K562 (cell line): Measurements from ENCODE around the gene ADORA2A. TPM values are rescaled to one million over a fixed set of nuclear protein-coding genes. Genes with fewer than 3 reads are reported as not detected.

Source experiments
- ATAC-seq: fragments of 200-7000 bp; cut with Tn5 transposase; 3 replicates; pipeline ENCODE4 v1.9.1; 2020; ENCODE audit warnings: moderate library complexity
- Bru-seq: library from RNA; stranded (reverse); fragments of 400-500 nt; gene quantifications from one replicate; lab custom pipeline; 2021; lab: Mats Ljungman, UMichigan
- BruChase-seq, 2 experiments: library from RNA; stranded (reverse); fragments of 400-500 nt; gene quantifications; one replicate each; lab custom pipeline; 2021; lab: Mats Ljungman, UMichigan
- BruUV-seq: library from RNA; stranded (reverse); fragments of 400-500 nt; replicated peaks from 2 replicates; lab custom pipeline; 2021; lab: Mats Ljungman, UMichigan
- CTCF ChIA-PET: fragments of 300-600 bp; formaldehyde crosslinking; extraction: SDS; loops from one replicate; lab custom pipeline; 2021; ENCODE audit warnings: low intra/inter-chr PET ratio; lab: Yijun Ruan, JAX
- POLR2A ChIA-PET: fragments of 300-600, 350-650 bp; sonication (Branson Sonifier 250); formaldehyde crosslinking; extraction: SDS; loops from one replicate; lab custom pipeline; 2021; ENCODE audit warnings: antibody characterized with exemption, inconsistent platforms; lab: Yijun Ruan, JAX
- DNase-seq, 4 experiments: peaks; one replicate each; pipeline versions ENCODE4 v3.0.0 to v3.0.0-alpha.2; 2011 to 2018; ENCODE audit warnings: low spot score in 3 of 4, mixed read lengths in 3 of 4; ENCODE audit errors: extremely low read depth in 1 of 4
- FAIRE-seq: peaks from 2 replicates; lab custom pipeline; 2011; peaks lifted over from hg19 to GRCh38; lab: Jason Lieb, UNC
- H2AFZ ChIP-seq: 2 replicates; pipeline ENCODE4 v1.6.0; 2011; ENCODE audit warnings: low read depth, low read length, control low read depth, inconsistent platforms
- H3K27ac ChIP-seq: fragments of 200-600 bp; 3 replicates; pipeline ENCODE4 v1.8.0; 2011; ENCODE audit warnings: low read depth, mild to moderate bottlenecking, control low read depth, inconsistent platforms, low read length, moderate library complexity, mixed read lengths; ENCODE audit errors: extremely low read depth
- H3K27me3 ChIP-seq, 2 experiments: fragments of 300-600 bp in 1 of 2; 2 replicates in 1 of 2; 3 replicates in 1 of 2; pipeline versions ENCODE4 v1.6.0 to v1.8.0; 2011; ENCODE audit warnings: inconsistent platforms in 2 of 2, low read length in 2 of 2, mild to moderate bottlenecking in 1 of 2, mixed read lengths in 1 of 2, moderate library complexity in 1 of 2; ENCODE audit not compliant: control insufficient read depth in 2 of 2, insufficient read depth in 2 of 2
- H3K36me3 ChIP-seq: fragments of 300-600 bp; 3 replicates; pipeline ENCODE4 v1.8.0; 2011; ENCODE audit warnings: mild to moderate bottlenecking, low read length, inconsistent platforms; ENCODE audit not compliant: control insufficient read depth, insufficient read depth
- H3K4me1 ChIP-seq, 2 experiments: fragments of 200-600 bp in 1 of 2; replicated peaks in 1 of 2; 2 replicates in 1 of 2; 3 replicates in 1 of 2; pipeline versions ENCODE4 v1.5.1 to v1.8.0; 2011; ENCODE audit warnings: inconsistent platforms in 2 of 2, low read length in 2 of 2, mild to moderate bottlenecking in 1 of 2, mixed read lengths in 1 of 2, moderate library complexity in 1 of 2; ENCODE audit not compliant: control insufficient read depth in 2 of 2, insufficient read depth in 2 of 2
- H3K4me2 ChIP-seq: 2 replicates; pipeline ENCODE4 v1.6.1; 2011; ENCODE audit warnings: low read length, control low read depth, inconsistent platforms, mixed read lengths; ENCODE audit not compliant: insufficient read depth
- H3K4me3 ChIP-seq: fragments of 200-600 bp; sonication (generic), shearing (Covaris generic); 2 replicates; pipeline ENCODE4 v1.5.1; 2016; ENCODE audit warnings: control low read depth, inconsistent platforms
- H3K79me2 ChIP-seq: fragments of 200-600 bp; 3 replicates; pipeline ENCODE4 v1.8.0; 2011; ENCODE audit warnings: low read length, inconsistent platforms; ENCODE audit not compliant: control insufficient read depth, insufficient read depth
- H3K9ac ChIP-seq, 2 experiments: 2 replicates each; pipeline versions ENCODE4 v1.6.0 to v1.6.1; 2011; ENCODE audit warnings: low read depth in 2 of 2, low read length in 2 of 2, control low read depth in 1 of 2, inconsistent platforms in 1 of 2, mild to moderate bottlenecking in 1 of 2, mixed read lengths in 1 of 2; ENCODE audit not compliant: insufficient read depth in 1 of 2
- H3K9me1 ChIP-seq: one replicate; pipeline ENCODE4 v1.6.0; 2011; ENCODE audit warnings: inconsistent platforms, mild to moderate bottlenecking, low read length, moderate library complexity; ENCODE audit not compliant: control insufficient read depth, insufficient read depth
- H3K9me3 ChIP-seq: replicated peaks from 2 replicates; pipeline ENCODE4 v1.5.1; 2011; ENCODE audit warnings: low read depth, low read length, inconsistent platforms; ENCODE audit not compliant: control insufficient read depth, insufficient read depth
- H4K20me1 ChIP-seq: replicated peaks from 2 replicates; pipeline ENCODE4 v1.6.1; 2011; ENCODE audit warnings: low read length, inconsistent platforms, mixed read lengths; ENCODE audit not compliant: control insufficient read depth, insufficient read depth
- BCOR ChIP-seq: fragments of 450-650 bp; IDR thresholded peaks from 2 replicates; pipeline ENCODE4 v1.6.1; 2016
- BHLHE40 ChIP-seq: IDR thresholded peaks from 2 replicates; pipeline ENCODE4 v1.6.1; 2011; ENCODE audit warnings: low read length, improper control_type of control experiment
- ESRRB ChIP-seq: fragments of 250-450 bp; sonication (Bioruptor Pico); IDR thresholded peaks from 2 replicates; pipeline ENCODE4 v1.5.0; 2020; ENCODE audit warnings: mild to moderate bottlenecking, moderate library complexity, borderline replicate concordance
- FOXJ3 ChIP-seq: sonication (generic); formaldehyde crosslinking; IDR thresholded peaks from 2 replicates; pipeline ENCODE4 v1.4.0; 2020; ENCODE audit warnings: mild to moderate bottlenecking, missing genetic modification reagents
- HLTF ChIP-seq: fragments of 450-650 bp; IDR thresholded peaks from 2 replicates; pipeline ENCODE4 v1.6.1; 2016
- ILK ChIP-seq: fragments of 450-650 bp; IDR thresholded peaks from 2 replicates; pipeline ENCODE4 v1.6.1; 2016; ENCODE audit warnings: missing genetic modification characterization, low read depth, mild to moderate bottlenecking, missing compliant biosample characterization, moderate library complexity, borderline replicate concordance
- MBD1 ChIP-seq: fragments of 250-450 bp; sonication (Bioruptor Pico); IDR thresholded peaks from 2 replicates; pipeline ENCODE4 v1.8.0; 2022; ENCODE audit warnings: inconsistent platforms
- SNAPC5 ChIP-seq: fragments of 250-450 bp; sonication (Bioruptor Pico); IDR thresholded peaks from 2 replicates; pipeline ENCODE4 v1.8.0; 2021; ENCODE audit warnings: moderate library complexity, mild to moderate bottlenecking, inconsistent platforms
- SREBF1 ChIP-seq: fragments of 150-350 bp; IDR thresholded peaks from 2 replicates; pipeline ENCODE4 v1.6.1; 2014; ENCODE audit warnings: antibody characterized with exemption, low read depth, low read length, borderline replicate concordance
- USF1 ChIP-seq: sonication (generic); formaldehyde crosslinking; IDR thresholded peaks from 2 replicates; pipeline ENCODE4 v1.9.0; 2022; ENCODE audit warnings: mild to moderate bottlenecking, missing genetic modification reagents
- ZC3H4 ChIP-seq: sonication (generic); formaldehyde crosslinking; IDR thresholded peaks from 2 replicates; pipeline ENCODE4 v1.9.0; 2021; ENCODE audit warnings: missing genetic modification reagents, borderline replicate concordance
- ZNF239 ChIP-seq: fragments of 250-450 bp; sonication (Bioruptor Pico); IDR thresholded peaks from 2 replicates; pipeline ENCODE4 v1.4.0; 2020; ENCODE audit warnings: mild to moderate bottlenecking
- WGBS: fragments of 100-300 bp; shearing (Covaris generic); methylation state at CpG from one replicate; pipeline ENCODE4 v1.1.6; 2016; ENCODE audit warnings: low coverage, mixed read lengths; ENCODE audit not compliant: insufficient coverage; ENCODE audit errors: missing lambda C conversion rate; 5-methylcytosine and 5-hydroxymethylcytosine counted together
- in situ Hi-C: fragments of 300-500 bp; cut with MboI; formaldehyde crosslinking; loops from 4 replicates; pipeline ENCODE4 v1.15.0; 2018; ENCODE audit warnings: inconsistent platforms, mixed read lengths
- intact Hi-C: fragments of 100-400 bp; cut with micrococcal nuclease; formaldehyde crosslinking; loops from 2 replicates; pipeline ENCODE4 v1.14.2; 2022
- long read RNA-seq, 3 experiments: library from polyadenylated mRNA in 2 of 3; library from RNA in 1 of 3; unstranded in 2 of 3; stranded (forward) in 1 of 3; transcript quantifications; one replicate each; pipeline ENCODE4 v2.0.0, GENCODE V29; 2019 to 2022
- polyA minus RNA-seq, 3 experiments: library from RNA; depleted of rRNA, polyadenylated mRNA; stranded (reverse); fragments of >200 nt; gene quantifications; 2 replicates each; pipeline ENCODE4 v1.2.3, GENCODE V29; 2011
- polyA plus RNA-seq, 8 experiments: library from polyadenylated mRNA; depleted of rRNA in 4 of 8; stranded (reverse) in 5 of 8; unstranded in 3 of 8; fragments of >200 nt; fragmentation: Nextera tagmentation in 2 of 8; fragmentation: Illumina TruSeq in 1 of 8; extraction: Ambion mirVana in 2 of 8; extraction: Trizol in 1 of 8; gene quantifications; 2 replicates each; pipeline versions ENCODE4 v1.2.1 to v1.2.3, GENCODE V29; 2011 to 2014; ENCODE audit warnings: inconsistent platforms in 1 of 8, missing spikeins in 1 of 8
- total RNA-seq, 7 experiments: library from RNA; depleted of rRNA in 6 of 7; stranded (reverse); fragments of >200 nt in 6 of 7; fragmentation: Illumina TruSeq in 2 of 7; extraction: Trizol in 2 of 7; gene quantifications; 2 replicates each; pipeline versions ENCODE4 v1.2.1 to v1.2.3, GENCODE V29; 2011 to 2021; ENCODE audit warnings: low replicate concordance in 1 of 7
- TF ChIP-seq, protein P1 (sequence below), 2 experiments: fragments of 450-650 bp; IDR thresholded peaks; 2 replicates each; pipeline ENCODE4 v1.6.1; 2016

Gene ADORA2A
- total RNA-seq (2011; cell fraction: chromatin; rRNA removed; ENCODE audit: low replicate concordance) = 4.8 and 9.2 TPM in 2 replicates
- total RNA-seq (2011; cell fraction: nucleolus; rRNA removed) = 3.6 and 5.2 TPM in 2 replicates
- 5.9 and 6.1 TPM in 2 replicates for total RNA-seq (2011; cell fraction: nucleoplasm; rRNA removed)
- total RNA-seq (2014; rRNA removed) = 0.61 and 2.1 TPM in 2 replicates
- total RNA-seq (2014; rRNA removed; fragmentation: Illumina TruSeq; extraction: Trizol) = 0.15 and 0.29 TPM in 2 replicates
- total RNA-seq (2015; rRNA removed; fragmentation: Illumina TruSeq; extraction: Trizol) = 0.53 and 0.80 TPM in 2 replicates
- total RNA-seq (2021) = 0.66 and 0.98 TPM in 2 replicates
- polyA plus RNA-seq (2011; rRNA removed) = 0.49 and 1.2 TPM in 2 replicates
- 2.1 and 2.8 TPM in 2 replicates for polyA plus RNA-seq (2011; cell fraction: cytosol; rRNA removed)
- polyA plus RNA-seq (2011; cell fraction: nucleus; rRNA removed) = 3.2 and 3.4 TPM in 2 replicates
- 0.90 and 2.1 TPM in 2 replicates for polyA plus RNA-seq (2012)
- 0.58 and 0.65 TPM in 2 replicates for polyA plus RNA-seq (2014; fragmentation: Illumina TruSeq; extraction: Trizol)
- polyA plus RNA-seq (2014; fragmentation: Nextera tagmentation; extraction: Ambion mirVana) = not detected
- polyA plus RNA-seq (2014; rRNA removed) = 0.54 and 1.2 TPM in 2 replicates
- polyA minus RNA-seq (2011; rRNA and poly(A)+ RNA removed) = 1.3 and 2.9 TPM in 2 replicates
- 2.2 TPM in 1 of 2 replicates, not detected in the other for polyA minus RNA-seq (2011; cell fraction: cytosol; rRNA and poly(A)+ RNA removed)
- polyA minus RNA-seq (2011; cell fraction: nucleus; rRNA and poly(A)+ RNA removed) = 1.5 and 3.7 TPM in 2 replicates
- Bru-seq, nascent RNA = percentile 32 among the genes with signal in this experiment
- percentile 44 among the genes with signal in this experiment for BruChase-seq, experiment 1, labeled RNA remaining after a 2-hour chase
- BruChase-seq, experiment 2, labeled RNA remaining after a 6-hour chase = percentile 41 among the genes with signal in this experiment
- long read RNA-seq, experiment 1, partial matches to known transcripts = 1 of 8 reads
- long read RNA-seq, experiment 1, other reads (novel, unspliced or antisense) = 7 of 8 reads
- long read RNA-seq, experiment 2, partial matches to known transcripts = 0 of 1 reads
- long read RNA-seq, experiment 2, other reads (novel, unspliced or antisense) = 1 of 1 reads
- long read RNA-seq, experiment 3, partial matches to known transcripts = 0 of 1 reads
- long read RNA-seq, experiment 3, other reads (novel, unspliced or antisense) = 1 of 1 reads

- H3K9me3 ChIP-seq = no peaks in the 10 kb centered on the region
- H3K4me1 ChIP-seq = peaks cover 0 to 39% of the 10 kb centered on the region in 2 experiments; a peak in 2 of 5 replicates
- no peaks in the 10 kb centered on the region for H3K79me2 ChIP-seq
- ChIA-PET CTCF (no interaction called here), POLR2A (no interaction called here)
- no TSS peak for BruUV-seq
- intact Hi-C loops = no loop called here
- ATAC-seq (no peak), FAIRE-seq (no peak), DNase-seq (no peak)
- 26% methylated on average over 12 of the region's 22 CpGs for WGBS
- no peak within 1 kb of the TSS for H3K4me2 ChIP-seq
- no peak within 1 kb of the TSS for H2AFZ ChIP-seq
- no peak within 1 kb of the TSS for H3K27ac ChIP-seq
- H3K4me3 ChIP-seq = no peak within 1 kb of the TSS
- H3K36me3 ChIP-seq = no peaks in the 10 kb centered on the region
- no peaks in the 10 kb centered on the region for H3K9me1 ChIP-seq
- H3K27me3 ChIP-seq = peaks cover 2 to 32% of the 10 kb centered on the region in 2 experiments; a peak in 4 of 5 replicates
- in situ Hi-C loops = no loop called here
- peaks cover 11% of the 10 kb centered on the region for H4K20me1 ChIP-seq
- no peak within 1 kb of the TSS; a peak in 2 of 4 replicates for H3K9ac ChIP-seq
- TF ChIP-seq ESRRB (no peak), FOXJ3 (CRISPR knock-in tag) (no peak), BHLHE40 (peak; percentile 31; the same call in 1 of the 2 replicates), ILK (no peak), USF1 (0 out of 2 replicates have a peak, but pooled peaks have one; percentile 19), ZNF239 (no peak), MBD1 (no peak), HLTF (no peak), SNAPC5 (no peak), ZC3H4 (CRISPR knock-in tag) (no peak), SREBF1 (no peak), BCOR (no peak)
- TF ChIP-seq, protein P1, sequence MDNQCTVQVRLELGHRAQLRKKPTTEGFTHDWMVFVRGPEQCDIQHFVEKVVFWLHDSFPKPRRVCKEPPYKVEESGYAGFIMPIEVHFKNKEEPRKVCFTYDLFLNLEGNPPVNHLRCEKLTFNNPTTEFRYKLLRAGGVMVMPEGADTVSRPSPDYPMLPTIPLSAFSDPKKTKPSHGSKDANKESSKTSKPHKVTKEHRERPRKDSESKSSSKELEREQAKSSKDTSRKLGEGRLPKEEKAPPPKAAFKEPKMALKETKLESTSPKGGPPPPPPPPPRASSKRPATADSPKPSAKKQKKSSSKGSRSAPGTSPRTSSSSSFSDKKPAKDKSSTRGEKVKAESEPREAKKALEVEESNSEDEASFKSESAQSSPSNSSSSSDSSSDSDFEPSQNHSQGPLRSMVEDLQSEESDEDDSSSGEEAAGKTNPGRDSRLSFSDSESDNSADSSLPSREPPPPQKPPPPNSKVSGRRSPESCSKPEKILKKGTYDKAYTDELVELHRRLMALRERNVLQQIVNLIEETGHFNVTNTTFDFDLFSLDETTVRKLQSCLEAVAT (IDR thresholded peaks at IDR 0.05) = no peak
Measured at GRCh38 chr22:24427500-24428164, at the start of gene ADORA2A. Gene ADORA2A (plus strand): TSS chr22:24427599. CDS start chr22:24433405, 5,806 bp downstream.
